ENCODE data around the gene ANKRD13A. TPM values are rescaled to one million over a fixed set of nuclear protein-coding genes. Genes with fewer than 3 reads are reported as not detected.

The ANKRD13A gene
- total and polyA plus RNA-seq, 2 of the 8 experiments (the other 6 are each of a cell fraction or from before 2014, with no cell fraction given), result 16.8 to 21.4 TPM

GRCh38 chr12:109953656-109954055 lies 45.6 kb upstream of the ANKRD13A start:
- peaks cover 0 to 6% (median 0%) of the 10 kb centered on the region in 4 experiments; a peak in 1 of 7 replicates for H3K4me1 ChIP-seq (replicated peaks in 1 of 4; ENCODE audit: control insufficient read depth in 3 of 4, insufficient read depth in 4 of 4, low read length in 3 of 4)
- no peak overlapping the region for H3K4ac ChIP-seq (replicated peaks; ENCODE audit: insufficient read length, low read depth, low read length)
- H4K91ac ChIP-seq (replicated peaks; ENCODE audit: insufficient read length, low read length), result no peak overlapping the region
- no peaks in the 10 kb centered on the region for H3K27me3 ChIP-seq (replicated peaks in 1 of 4; ENCODE audit: control insufficient read depth in 3 of 4, extremely low read depth in 1 of 4, insufficient read depth in 3 of 4, low read length in 3 of 4)
- H3K36me3 ChIP-seq (ENCODE audit: control insufficient read depth in 2 of 4, insufficient read depth in 4 of 4, low read length in 3 of 4), result peaks cover 3 to 19% (median 10%) of the 10 kb centered on the region in 4 experiments; a peak in 6 of 8 replicates
- no peak overlapping the region for H3K14ac ChIP-seq (ENCODE audit: insufficient read length)
- ChIA-PET POLR2A (ENCODE audit: partially characterized antibody) (interaction anchor here (1.0 kb wide), 1 partner anchor 11 kb away, joined by 4 read pairs; no protein-coding TSS in a partner anchor), CTCF (ENCODE audit: partially characterized antibody) (interaction anchor here (1.2 to 1.9 kb wide), 3 partner anchors 11 to 43 kb away, joined by 4 to 7 read pairs (median 5); no protein-coding TSS in a partner anchor)
- no peaks in the 10 kb centered on the region for H3K9me3 ChIP-seq (ENCODE audit: insufficient read depth in 2 of 2, low read depth in 1 of 2, low read length in 1 of 2)
- no peak overlapping the region for H3K56ac ChIP-seq (replicated peaks; ENCODE audit: insufficient read length, low read depth, low read length)
- H3K79me2 ChIP-seq (ENCODE audit: control insufficient read depth in 1 of 2, insufficient read depth in 2 of 2, low read length in 2 of 2), result no peaks in the 10 kb centered on the region
- H3K23me2 ChIP-seq (ENCODE audit: low read depth, low read length), result no peaks in the 10 kb centered on the region
- H4K5ac ChIP-seq (ENCODE audit: insufficient read length, low read depth, low read length), result no peak overlapping the region
- H2BK15ac ChIP-seq (ENCODE audit: low read length), result no peak overlapping the region
- no peak overlapping the region for H4K8ac ChIP-seq (ENCODE audit: extremely low read depth, insufficient read depth, low read length)
- no peak overlapping the region for H3K18ac ChIP-seq (ENCODE audit: extremely low read depth, low read length)
- H3K27ac ChIP-seq (ENCODE audit: low read depth, low read length), result no peak overlapping the region
- WGBS, 2 experiments (ENCODE audit: extremely low coverage in 1 of 2, insufficient coverage in 1 of 2, insufficient read length in 1 of 2, insufficient replicate concordance in 2 of 2, low coverage in 1 of 2, low lambda C conversion rate in 2 of 2, missing lambda C conversion rate in 1 of 2), result 92% methylated on average over 5 of the region's 5 CpGs; no CpG with 5 or more reads in 1 of the 2 experiments
- H2AK5ac ChIP-seq (ENCODE audit: low read depth, low read length), result no peak overlapping the region
- H3K9ac ChIP-seq (replicated peaks in 1 of 4; ENCODE audit: extremely low read depth in 1 of 4, low read depth in 3 of 4, low read length in 3 of 4), result no peak overlapping the region
- no peak overlapping the region for H2BK5ac ChIP-seq (ENCODE audit: low read depth, low read length)
- no peak overlapping the region for H2AFZ ChIP-seq (ENCODE audit: low read length)
- no peaks in the 10 kb centered on the region for H4K20me1 ChIP-seq (replicated peaks in 1 of 2; ENCODE audit: control insufficient read depth in 1 of 2, insufficient read depth in 2 of 2, low read length in 2 of 2)
- no peak overlapping the region for H3K4me3 ChIP-seq (ENCODE audit: extremely low read depth in 1 of 4, insufficient read depth in 2 of 4, low read depth in 3 of 4, low read length in 4 of 4)
- H3K23ac ChIP-seq (ENCODE audit: insufficient read length), result no peak overlapping the region
- H2BK20ac ChIP-seq (ENCODE audit: low read length), result no peak overlapping the region
- H2BK120ac ChIP-seq (replicated peaks; ENCODE audit: low read depth, low read length), result no peak overlapping the region
- no peak overlapping the region for H3K4me2 ChIP-seq (ENCODE audit: insufficient read depth in 1 of 2, low read depth in 2 of 2, low read length in 2 of 2)
- FAIRE-seq (no peak), DNase-seq (ENCODE audit: low read depth in 1 of 2, low spot score in 2 of 2) (no peak)
- H2BK12ac ChIP-seq (ENCODE audit: low read depth, low read length), result no peak overlapping the region
- no peaks in the 10 kb centered on the region for H3K79me1 ChIP-seq (ENCODE audit: low read depth, low read length)
- TF ChIP-seq RNF2 (IDR thresholded peaks at IDR 0.05; ENCODE audit: borderline replicate concordance, low read depth, low read length, missing control alignments, poor library complexity, severe bottlenecking) (no peak), TEAD4 (IDR thresholded peaks at IDR 0.05; ENCODE audit: low read depth, low read length) (no peak), HDAC2 (IDR thresholded peaks at IDR 0.05; ENCODE audit: borderline replicate concordance in 1 of 2, low read depth in 2 of 2, low read length in 2 of 2) (no peak), PHF8 (conservative IDR thresholded peaks at IDR 0.05; ENCODE audit: low read depth, low read length) (no peak), NANOG (IDR thresholded peaks at IDR 0.05; ENCODE audit: insufficient read depth, low read depth, low read length, poor library complexity, severe bottlenecking) (no peak), CTBP2 (IDR thresholded peaks at IDR 0.05; ENCODE audit: borderline replicate concordance, insufficient read depth, insufficient read length, low read length) (no peak), EZH2 (IDR thresholded peaks at IDR 0.05; ENCODE audit: low read depth, low read length, severe bottlenecking) (no peak), USF2 (IDR thresholded peaks at IDR 0.05; ENCODE audit: low read length) (no peak), GABPA (IDR thresholded peaks at IDR 0.05; ENCODE audit: borderline replicate concordance, insufficient read depth, low read length) (no peak)

Data from H1 (cell line).